Left lung (tissue), 10 donors: Measurements from ENCODE around the gene CRTC1. TPM values are rescaled to one million over a fixed set of nuclear protein-coding genes. Genes with fewer than 3 reads are reported as not detected.
"Not testable (repeated sequence)": the region's sequence is repeated elsewhere in the genome, so short reads cannot be mapped to it uniquely, and the experiment has no call there.

Source experiments
- ATAC-seq: fragments of 200-7000 bp; cut with Tn5 transposase; one replicate; pipeline ENCODE4 v1.9.1; 2020; ENCODE audit warnings: moderate library complexity
- DNase-seq, 4 donors: peaks; one replicate each; pipeline ENCODE4 v3.0.0-alpha.2; 2013 to 2020
- H3K27ac ChIP-seq, 2 donors: fragments of 200-600 bp; sonication (generic) in 1 of 2; one replicate each; pipeline versions ENCODE4 v1.5.0 to v1.8.0; 2020 to 2021
- H3K27me3 ChIP-seq, 2 donors: fragments of 200-600 bp; sonication (generic) in 1 of 2; one replicate each; pipeline versions ENCODE4 v1.5.0 to v1.8.0; 2020 to 2021
- H3K36me3 ChIP-seq, 2 donors: fragments of 200-600 bp; sonication (generic) in 1 of 2; one replicate each; pipeline versions ENCODE4 v1.5.0 to v1.8.0; 2020 to 2021
- H3K4me1 ChIP-seq, 2 donors: fragments of 200-600 bp; one replicate each; pipeline ENCODE4 v1.8.0; 2021
- H3K4me3 ChIP-seq, 2 donors: fragments of 200-600 bp; sonication (generic) in 1 of 2; one replicate each; pipeline versions ENCODE4 v1.5.0 to v1.8.0; 2020 to 2021; ENCODE audit warnings: mild to moderate bottlenecking in 1 of 2
- H3K9me3 ChIP-seq, 2 donors: fragments of 200-600 bp; sonication (generic) in 1 of 2; one replicate each; pipeline versions ENCODE4 v1.5.0 to v1.8.0; 2020 to 2021
- CTCF ChIP-seq, 2 donors: fragments of 200-600 bp; sonication (generic) in 1 of 2; IDR thresholded peaks; one replicate each; pipeline versions ENCODE4 v1.5.0 to v1.8.0; 2021; ENCODE audit warnings: antibody characterized with exemption in 2 of 2
- intact Hi-C, 2 donors: fragments of 100-400 bp; cut with DNase I; formaldehyde crosslinking; loops; one replicate each; pipeline versions ENCODE4 v1.11.2 to v1.14.2; 2022
- polyA plus RNA-seq, 6 donors: library from polyadenylated mRNA; unstranded; fragments of 120-200 nt; gene quantifications; one replicate each; pipeline ENCODE4 v1.2.1, GENCODE V29; 2013; ENCODE audit not compliant: insufficient read length in 6 of 6
- total RNA-seq, 2 donors: library from RNA; stranded (reverse); fragmentation: NEBNext Ultra II Directional; extraction: Animal tissue kit (Norgen Biotek cat#: 25700); gene quantifications; one replicate each; pipeline ENCODE4 v1.2.1, GENCODE V29; 2021
- donor health status: DM: no; HTN: yes; CAD: no.
- donor health status: DM: no; HTN: no; CAD: no.

Gene CRTC1
- total and polyA plus RNA-seq, 8 donors = 11.3 to 23.9 (median 14.6) TPM

DNA sequence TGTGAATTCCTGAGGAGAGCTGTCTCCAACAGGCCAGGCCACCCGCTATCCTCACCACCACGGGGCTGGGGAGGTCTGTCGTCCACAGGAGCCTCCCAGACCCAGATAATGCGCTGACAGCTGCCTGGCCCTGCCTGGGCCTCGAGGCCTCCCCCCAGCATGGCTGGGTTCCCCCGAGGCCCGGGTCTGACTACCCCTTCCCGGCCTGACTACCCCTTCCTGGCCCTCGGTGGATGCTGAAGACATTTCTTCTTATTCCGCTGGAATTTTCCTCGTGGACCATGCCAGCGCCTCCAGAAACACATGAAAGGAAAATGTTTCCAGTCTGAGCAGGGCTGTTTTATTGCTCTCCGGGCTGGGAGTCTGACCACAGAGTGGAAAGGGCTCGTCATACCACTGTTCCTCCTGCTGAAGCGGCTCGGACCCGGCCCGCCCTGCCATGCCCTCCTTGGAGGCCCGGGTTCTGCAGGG lies 124.4 kb downstream of the CRTC1 start:
- Histone ChIP-seq H3K27ac (no peak overlapping the region), H3K4me3 (no peak overlapping the region), H3K36me3 (no peaks in the 10 kb centered on the region), H3K4me1 (peaks cover 3 to 4% of the 10 kb centered on the region in 2 donors), H3K9me3 (no peaks in the 10 kb centered on the region), H3K27me3 (peaks cover 0 to 4% of the 10 kb centered on the region in 2 donors)
- DNase-seq (no peak), ATAC-seq (no peak)
- intact Hi-C loops = no loop called here
- TF ChIP-seq CTCF (IDR thresholded peaks at IDR 0.05) = no peak

DNA sequence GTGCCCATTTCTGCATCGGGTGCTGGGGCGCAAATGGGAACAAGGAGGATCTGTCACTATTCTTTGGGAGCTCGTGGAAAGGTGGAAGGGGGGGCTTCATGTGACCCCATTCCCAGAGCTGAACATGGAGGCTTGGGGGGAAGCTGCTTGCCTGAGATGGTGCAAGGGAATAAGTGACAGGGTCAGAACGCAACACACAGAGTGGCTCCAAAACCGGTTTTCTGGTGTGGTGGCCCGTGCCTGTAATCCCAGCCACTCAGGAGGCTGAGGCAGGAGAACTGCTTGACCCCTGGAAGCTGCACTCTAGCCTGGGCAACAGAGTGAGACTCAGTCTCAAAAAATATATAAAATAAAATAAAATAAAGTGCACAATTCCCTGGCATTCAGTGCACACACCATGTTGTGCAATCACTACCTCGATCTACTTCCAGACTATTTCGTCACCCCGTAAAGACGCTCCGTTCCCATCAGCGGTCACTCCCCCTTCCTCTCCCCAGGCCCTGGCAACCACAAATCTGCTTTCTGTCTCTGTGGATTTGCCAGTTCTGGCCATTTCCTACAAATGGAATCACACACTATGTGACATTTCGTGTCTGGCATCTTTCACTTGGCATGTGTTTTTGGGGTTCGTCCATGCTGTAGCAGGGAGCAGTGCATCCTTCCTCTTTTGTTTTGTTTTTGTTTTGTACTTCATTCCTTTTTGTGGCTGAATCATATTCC lies 125.8 kb downstream of the CRTC1 start:
- intact Hi-C loops = no loop called here
- H3K4me3 ChIP-seq = no peak overlapping the region
- no peaks in the 10 kb centered on the region for H3K9me3 ChIP-seq
- H3K27ac ChIP-seq = peak overlapping the region in 1 of 2 donors; percentile 62
- peak; percentile 89 for ATAC-seq
- DNase-seq = peak in 3 of 4 donors; percentile 42 to 80 (median 57)
- H3K4me1 ChIP-seq = peaks cover 3 to 4% of the 10 kb centered on the region in 2 donors
- TF ChIP-seq CTCF (IDR thresholded peaks at IDR 0.05) = no peak
- no peaks in the 10 kb centered on the region for H3K36me3 ChIP-seq
- no peaks in the 10 kb centered on the region for H3K27me3 ChIP-seq

- ATAC-seq, intact Hi-C loops, DNase-seq, H3K9me3 ChIP-seq, H3K27me3 ChIP-seq, H3K36me3 ChIP-seq, H3K27ac ChIP-seq, H3K4me1 ChIP-seq, H3K4me3 ChIP-seq: not testable (repeated sequence)
These were observed 128.2 kb downstream of the CRTC1 start for GRCh38 chr19:18811638-18812037.

DNA sequence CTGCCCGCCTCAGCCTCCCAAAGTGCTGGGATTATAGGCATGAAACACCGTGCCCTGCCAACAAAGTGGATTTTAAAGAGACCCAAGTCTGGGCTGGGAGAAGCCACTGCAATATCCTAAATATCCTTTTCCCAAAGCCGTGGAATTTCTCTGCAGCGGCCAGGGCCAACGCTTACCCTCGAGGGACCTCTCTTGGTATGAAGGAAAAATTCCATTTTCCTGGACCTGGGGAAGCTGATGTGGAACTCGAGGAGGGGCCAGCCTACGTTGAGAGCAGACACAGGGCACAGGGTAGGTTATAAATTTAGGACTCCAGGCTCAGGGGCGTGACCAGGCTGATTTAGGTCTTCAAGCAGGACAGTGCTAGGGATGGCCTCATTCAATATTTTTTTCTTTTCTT lies 130.6 kb downstream of the CRTC1 start:
- H3K9me3 ChIP-seq = no peaks in the 10 kb centered on the region
- no peak overlapping the region for H3K4me3 ChIP-seq
- ATAC-seq (no peak), DNase-seq (peak in 1 of 4 donors; percentile 28)
- no peaks in the 10 kb centered on the region for H3K36me3 ChIP-seq
- no peaks in the 10 kb centered on the region for H3K27me3 ChIP-seq
- TF ChIP-seq CTCF (IDR thresholded peaks at IDR 0.05) = no peak
- H3K4me1 ChIP-seq = peaks cover 2 to 3% of the 10 kb centered on the region in 2 donors
- intact Hi-C loops = no loop called here
- no peak overlapping the region for H3K27ac ChIP-seq

- Histone ChIP-seq H3K4me1 (no peaks in the 10 kb centered on the region), H3K4me3 (no peak overlapping the region), H3K36me3 (no peaks in the 10 kb centered on the region), H3K27me3 (peaks cover 0 to 5% of the 10 kb centered on the region in 2 donors), H3K27ac (no peak overlapping the region), H3K9me3 (no peaks in the 10 kb centered on the region)
- ATAC-seq = no peak
- DNase-seq = no peak
- no peak for TF ChIP-seq CTCF (IDR thresholded peaks at IDR 0.05)
- intact Hi-C loops = no loop called here
These were observed 132.2 kb downstream of the CRTC1 start for GRCh38 chr19:18815673-18816072.

DNA sequence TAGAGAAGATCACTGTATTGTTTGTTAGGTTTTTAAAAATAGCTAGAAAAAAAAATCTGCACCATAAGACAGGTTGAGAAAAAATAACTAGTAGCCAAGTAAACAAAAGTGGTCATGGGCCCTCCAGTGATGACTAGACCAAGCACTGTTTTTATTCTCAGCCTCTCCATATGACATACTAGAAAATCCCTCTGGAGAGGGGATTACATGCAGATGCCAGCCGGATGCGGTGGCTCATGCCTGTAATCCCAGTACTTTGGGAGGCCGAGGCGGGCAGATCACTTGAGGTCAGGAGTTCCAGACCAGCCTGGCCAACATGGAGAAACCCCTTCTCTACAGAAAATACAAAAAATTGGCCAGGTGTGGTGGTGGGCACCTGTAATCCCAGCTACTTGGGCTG lies 133.2 kb downstream of the CRTC1 start:
- H3K27ac ChIP-seq, intact Hi-C loops, DNase-seq, H3K9me3 ChIP-seq, H3K27me3 ChIP-seq, H3K36me3 ChIP-seq, ATAC-seq, H3K4me1 ChIP-seq, H3K4me3 ChIP-seq: not testable (repeated sequence)
